HCT116 (cell line): ENCODE measurements around the gene COX8A. TPM values are rescaled to one million over a fixed set of nuclear protein-coding genes. Genes with fewer than 3 reads are reported as not detected.

Experiments used
- ATAC-seq: fragments of 200-7000 bp; cut with Tn5 transposase; 2 replicates; pipeline ENCODE4 v1.9.1; 2020; ENCODE audit warnings: mild to moderate bottlenecking, moderate library complexity
- BruUV-seq: library from RNA; stranded (reverse); fragments of 400-500 nt; replicated peaks from 2 replicates; lab custom pipeline; 2021; lab: Mats Ljungman, UMichigan
- CTCF ChIA-PET: fragments of 300-600 bp; sonication (Branson Sonifier 250); formaldehyde crosslinking; loops from one replicate; lab custom pipeline; 2021; ENCODE audit warnings: antibody characterized with exemption; lab: Charles Lee
- POLR2A ChIA-PET: fragments of 300-600, 350-600 bp; sonication (Branson Sonifier 250); formaldehyde crosslinking; loops from one replicate; lab custom pipeline; 2021; ENCODE audit warnings: antibody characterized with exemption; lab: Charles Lee
- RAD21 ChIA-PET, 2 experiments: fragments of 300-600 bp; sonication (Branson Sonifier 250); formaldehyde crosslinking; loops; one replicate each; lab custom pipeline; 2023; ENCODE audit warnings: low total read pairs in 2 of 2; ENCODE audit not compliant: uncharacterized antibody in 2 of 2, unreplicated experiment in 2 of 2, low non-redundant PET in 1 of 2; lab: Charles Lee
- DNase-seq: peaks from one replicate; pipeline ENCODE4 v3.0.0-alpha.2; 2010; ENCODE audit warnings: low read depth, low spot score
- H2AFZ ChIP-seq: fragments of 200-600 bp; shearing (Covaris generic), sonication (generic); 2 replicates; pipeline ENCODE4 v1.6.1; 2017; ENCODE audit warnings: low read depth, mixed run types, mixed read lengths, antibody characterized with exemption, low read length; ENCODE audit not compliant: poor library complexity, severe bottlenecking
- H3K27ac ChIP-seq: 2 replicates; pipeline ENCODE4 v1.5.1; 2012; ENCODE audit warnings: low read depth, low read length
- H3K27me3 ChIP-seq: fragments of 200-600 bp; sonication (generic); 2 replicates; pipeline ENCODE4 v1.6.1; 2016; ENCODE audit warnings: mixed run types, low read length, mixed read lengths; ENCODE audit not compliant: insufficient read depth
- H3K36me3 ChIP-seq, 2 experiments: fragments of 200-500 bp in 1 of 2; fragments of 200-600 bp in 1 of 2; sonication (Bioruptor generic) in 1 of 2; sonication (generic) in 1 of 2; 2 replicates each; pipeline versions ENCODE4 v1.5.1 to v1.6.1; 2014 to 2016; ENCODE audit warnings: low read length in 2 of 2, inconsistent platforms in 1 of 2, mixed read lengths in 1 of 2, mixed run types in 1 of 2; ENCODE audit not compliant: insufficient read depth in 2 of 2, control insufficient read depth in 1 of 2
- H3K4me1 ChIP-seq, 2 experiments: fragments of 200-600 bp in 1 of 2; sonication (generic) in 1 of 2; 2 replicates each; pipeline versions ENCODE4 v1.5.1 to v1.6.1; 2012 to 2017; ENCODE audit warnings: low read length in 2 of 2, inconsistent platforms in 1 of 2, mild to moderate bottlenecking in 1 of 2, mixed read lengths in 1 of 2, mixed run types in 1 of 2, moderate library complexity in 1 of 2; ENCODE audit not compliant: insufficient read depth in 2 of 2, control insufficient read depth in 1 of 2
- H3K4me2 ChIP-seq: fragments of 200-600 bp; sonication (generic); 2 replicates; pipeline ENCODE4 v1.6.1; 2017; ENCODE audit warnings: mixed run types, low read length, mixed read lengths
- H3K4me3 ChIP-seq, 2 experiments: fragments of 200-600 bp in 1 of 2; sonication (generic) in 1 of 2; replicated peaks in 1 of 2; 2 replicates each; pipeline ENCODE4 v1.5.1; 2011 to 2016; ENCODE audit warnings: low read length in 2 of 2, control low read depth in 1 of 2, low read depth in 1 of 2, mild to moderate bottlenecking in 1 of 2, mixed read lengths in 1 of 2, mixed run types in 1 of 2
- H3K79me2 ChIP-seq: fragments of 200-600 bp; sonication (generic); 2 replicates; pipeline ENCODE4 v1.6.1; 2017; ENCODE audit warnings: mild to moderate bottlenecking, mixed run types, low read length, moderate library complexity, mixed read lengths; ENCODE audit not compliant: insufficient read depth
- H3K9ac ChIP-seq: fragments of 200-600 bp; sonication (generic); 2 replicates; pipeline ENCODE4 v1.6.1; 2016; ENCODE audit warnings: low read length, mixed read lengths
- H3K9me2 ChIP-seq: fragments of 200-600 bp; sonication (generic), shearing (Covaris generic); 2 replicates; pipeline ENCODE4 v1.6.1; 2017; ENCODE audit warnings: mixed run types, mild to moderate bottlenecking, moderate library complexity; ENCODE audit not compliant: insufficient read depth
- H3K9me3 ChIP-seq, 2 experiments: fragments of 200-500 bp in 1 of 2; fragments of 200-600 bp in 1 of 2; sonication (Bioruptor generic) in 1 of 2; sonication (generic) in 1 of 2; 2 replicates each; pipeline ENCODE4 v1.6.1; 2014 to 2017; ENCODE audit warnings: low read length in 2 of 2, mixed read lengths in 2 of 2, inconsistent platforms in 1 of 2, low read depth in 1 of 2, mild to moderate bottlenecking in 1 of 2, mixed run types in 1 of 2, moderate library complexity in 1 of 2; ENCODE audit not compliant: control insufficient read depth in 1 of 2, insufficient read depth in 1 of 2
- H4K20me1 ChIP-seq: fragments of 200-600 bp; sonication (generic), shearing (Covaris generic); 2 replicates; pipeline ENCODE4 v1.6.1; 2017; ENCODE audit warnings: mixed run types, mild to moderate bottlenecking, moderate library complexity; ENCODE audit not compliant: insufficient read depth
- ATF3 ChIP-seq: IDR thresholded peaks from 2 replicates; pipeline ENCODE4 v1.6.1; 2012
- CBX3 ChIP-seq: IDR thresholded peaks from 2 replicates; pipeline ENCODE4 v1.6.1; 2012; ENCODE audit warnings: low read depth
- CEBPB ChIP-seq: IDR thresholded peaks from 2 replicates; pipeline ENCODE4 v1.6.1; 2012; ENCODE audit warnings: low read depth
- EGR1 ChIP-seq: IDR thresholded peaks from 2 replicates; pipeline ENCODE4 v1.6.1; 2012; ENCODE audit warnings: low read depth
- ELF1 ChIP-seq: IDR thresholded peaks from 2 replicates; pipeline ENCODE4 v1.6.1; 2012; ENCODE audit warnings: low read depth, borderline replicate concordance
- EZH2 ChIP-seq: fragments of 200-600 bp; sonication (generic); IDR thresholded peaks from 2 replicates; pipeline ENCODE4 v1.6.1; 2017; ENCODE audit warnings: antibody characterized with exemption, mixed run types
- EZH2phosphoT487 ChIP-seq: fragments of 200-600 bp; IDR thresholded peaks from 2 replicates; pipeline ENCODE4 v1.6.1; 2018; ENCODE audit warnings: antibody characterized with exemption, borderline replicate concordance
- MAX ChIP-seq: IDR thresholded peaks from 2 replicates; pipeline ENCODE4 v1.6.1; 2012
- POLR2A ChIP-seq: IDR thresholded peaks from 2 replicates; pipeline ENCODE4 v1.7.0; 2011; ENCODE audit warnings: borderline replicate concordance; ENCODE audit not compliant: insufficient read depth, insufficient read length; ENCODE audit errors: extremely low read depth
- RAD21 ChIP-seq: IDR thresholded peaks from 2 replicates; pipeline ENCODE4 v1.6.1; 2012; ENCODE audit warnings: low read depth, mild to moderate bottlenecking
- REST ChIP-seq: IDR thresholded peaks from 2 replicates; pipeline ENCODE4 v1.6.1; 2012; ENCODE audit warnings: low read depth
- SIN3A ChIP-seq: IDR thresholded peaks from 2 replicates; pipeline ENCODE4 v1.6.1; 2012; ENCODE audit warnings: low read depth
- SRF ChIP-seq: IDR thresholded peaks from 2 replicates; pipeline ENCODE4 v1.6.1; 2012; ENCODE audit warnings: low read depth
- TCF7L2 ChIP-seq: IDR thresholded peaks from 2 replicates; pipeline ENCODE4 v1.7.0; 2011; ENCODE audit warnings: borderline replicate concordance, inconsistent platforms; ENCODE audit not compliant: insufficient read depth, insufficient read length; ENCODE audit errors: extremely low read depth
- YY1 ChIP-seq: IDR thresholded peaks from 2 replicates; pipeline ENCODE4 v1.6.1; 2011; ENCODE audit warnings: low read length, low read depth, moderate library complexity, mild to moderate bottlenecking; ENCODE audit not compliant: insufficient replicate concordance; ENCODE audit errors: extremely low read depth
- ZBTB33 ChIP-seq: IDR thresholded peaks from 2 replicates; pipeline ENCODE4 v1.6.1; 2011; ENCODE audit warnings: mild to moderate bottlenecking, low read length, moderate library complexity; ENCODE audit not compliant: insufficient replicate concordance; ENCODE audit errors: extremely low read depth
- ZFX ChIP-seq: fragments of 450-650 bp; IDR thresholded peaks from 2 replicates; pipeline ENCODE4 v1.6.1; 2017
- ZNF274 ChIP-seq: fragments of 200-500 bp; sonication (Bioruptor generic); IDR thresholded peaks from 2 replicates; pipeline ENCODE4 v1.6.1; 2014; ENCODE audit warnings: mild to moderate bottlenecking, low read depth, low read length, inconsistent platforms
- intact Hi-C: fragments of 100-400 bp; cut with micrococcal nuclease; formaldehyde crosslinking; loops from 2 replicates; pipeline ENCODE4 v1.10.0; 2022
- total RNA-seq: library from RNA; stranded (reverse); gene quantifications from one replicate; pipeline ENCODE4 v1.2.1, GENCODE V29; 2021; ENCODE audit not compliant: unreplicated experiment

The COX8A gene
- total RNA-seq, 1 experiment from 2014 or later: 536 TPM

- no peaks in the 10 kb centered on the region for H4K20me1 ChIP-seq
- no peaks in the 10 kb centered on the region for H3K9me3 ChIP-seq
- H3K27ac ChIP-seq: no peak overlapping the region
- H3K27me3 ChIP-seq: no peaks in the 10 kb centered on the region
- no peak overlapping the region for H3K4me2 ChIP-seq
- no peaks in the 10 kb centered on the region; the same call in 1 of the 2 replicates for H3K79me2 ChIP-seq
- H3K36me3 ChIP-seq: peaks cover 5 to 26% of the 10 kb centered on the region in 2 experiments; a peak in 3 of 4 replicates
- ChIA-PET CTCF (interaction anchor here (1.6 kb wide), 1 partner anchor 9 kb away, joined by 3 read pairs; no protein-coding TSS in a partner anchor), RAD21 (no interaction called here), POLR2A (interaction anchor here (1.4 kb wide), 1 partner anchor 9 kb away, joined by 3 read pairs; no protein-coding TSS in a partner anchor)
- intact Hi-C loops: no loop called here
- TF ChIP-seq ELF1 (no peak), SRF (no peak), CEBPB (no peak), ZBTB33 (no peak), REST (no peak), RAD21 (no peak), EZH2phosphoT487 (no peak), SIN3A (no peak), ZNF274 (no peak), MAX (no peak), ZFX (no peak), EZH2 (no peak), EGR1 (no peak), ATF3 (no peak), TCF7L2 (no peak), CBX3 (no peak), YY1 (no peak), POLR2A (no peak)
- DNase-seq (no peak), ATAC-seq (peak; percentile 35)
- H3K9ac ChIP-seq: no peak overlapping the region
- H3K4me1 ChIP-seq: no peaks in the 10 kb centered on the region
- no TSS peak for BruUV-seq
- H2AFZ ChIP-seq: no peak overlapping the region
- no peak overlapping the region for H3K4me3 ChIP-seq
- no peaks in the 10 kb centered on the region for H3K9me2 ChIP-seq
Observed at GRCh38 chr11:63998558-63999348, 24.3 kb downstream of the COX8A start.
